ENCODE measurements around the gene ACTR2. TPM values are rescaled to one million over a fixed set of nuclear protein-coding genes. Genes with fewer than 3 reads are reported as not detected.

ACTR2 gene
- 140 and 159 TPM in 2 replicates for total RNA-seq

DNA sequence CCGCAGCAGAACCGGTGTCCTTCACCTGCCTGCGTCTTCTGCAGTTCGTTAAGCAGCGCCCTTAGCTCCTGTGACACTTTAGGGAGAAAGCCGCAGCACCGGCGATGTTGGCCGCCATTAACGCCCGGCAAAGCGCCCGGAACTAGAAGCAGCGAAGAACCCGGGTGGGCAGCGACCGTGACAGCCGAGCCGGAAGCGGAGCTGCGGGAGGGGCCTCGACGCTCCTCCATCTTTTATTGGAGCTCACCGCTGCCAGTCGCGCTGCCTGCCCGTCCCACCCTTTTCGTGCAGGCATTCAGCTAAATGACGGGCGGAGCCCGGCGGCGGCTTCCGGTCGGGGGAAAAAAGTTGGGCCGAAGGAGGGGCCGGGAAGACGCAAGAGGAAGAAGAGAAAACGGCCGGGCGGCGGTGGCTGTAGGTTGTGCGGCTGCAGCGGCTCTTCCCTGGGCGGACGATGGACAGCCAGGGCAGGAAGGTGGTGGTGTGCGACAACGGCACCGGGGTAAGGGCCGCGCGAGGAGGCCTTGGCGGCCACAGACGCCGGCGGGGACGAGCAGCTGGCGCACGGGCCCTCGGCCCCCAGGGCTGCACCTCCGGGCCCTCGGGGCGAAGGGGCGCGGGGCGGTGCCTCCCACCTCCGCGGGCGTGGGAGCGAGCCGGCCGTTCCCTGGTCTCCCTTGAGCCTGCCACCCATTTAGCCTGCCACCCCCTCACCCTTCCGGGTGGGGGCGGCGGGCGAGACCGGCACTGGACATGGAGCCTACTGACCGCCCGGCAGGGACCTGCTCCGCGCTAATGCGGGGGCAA lies at the start of gene ACTR2:
Gene ACTR2, plus strand, starts transcription at position 376 of the 807 bp plus-strand sequence. Its CDS starts 79 bp downstream, at position 455.

Other genes with a start within 250 kb of the ACTR2 start
- 22.0 and 24.0 TPM in 2 replicates for gene SLC1A4, start 238.4 kb upstream of the ACTR2 start, total RNA-seq
- 11.4 and 16.0 TPM in 2 replicates for gene CEP68, start 171.4 kb upstream of the ACTR2 start, total RNA-seq
- 109 and 123 TPM in 2 replicates for gene RAB1A, start 97.7 kb upstream of the ACTR2 start, total RNA-seq
- gene SPRED2, start 204.8 kb downstream of the ACTR2 start, total RNA-seq: 1.5 and 1.6 TPM in 2 replicates

All from epithelial cell of umbilical artery (primary cell).